H9 (cell line): Measurements from ENCODE around the gene RASGEF1C. TPM values are rescaled to one million over a fixed set of nuclear protein-coding genes. Genes with fewer than 3 reads are reported as not detected.

Source experiments
- DNase-seq: peaks from one replicate; pipeline ENCODE4 v3.0.0-alpha.2; 2017
- H2AFZ ChIP-seq: one replicate; pipeline ENCODE4 v1.6.1; 2013; ENCODE audit warnings: mild to moderate bottlenecking, low read length, control low read depth, moderate library complexity
- H2AK5ac ChIP-seq: 2 replicates; pipeline ENCODE4 v1.6.1; 2013; ENCODE audit warnings: low read length, control low read depth, mixed read lengths; ENCODE audit not compliant: insufficient read length
- H2BK120ac ChIP-seq: one replicate; pipeline ENCODE4 v1.6.1; 2013; ENCODE audit warnings: low read depth, mild to moderate bottlenecking, low read length, control low read depth, inconsistent platforms; ENCODE audit not compliant: poor library complexity, severe bottlenecking
- H2BK12ac ChIP-seq: 2 replicates; pipeline ENCODE4 v1.6.1; 2013; ENCODE audit warnings: low read length, control low read depth, mixed read lengths, low read depth; ENCODE audit not compliant: insufficient read length
- H2BK15ac ChIP-seq: 2 replicates; pipeline ENCODE4 v1.6.1; 2013; ENCODE audit warnings: low read depth, low read length, control low read depth
- H2BK20ac ChIP-seq: one replicate; pipeline ENCODE4 v1.6.1; 2013; ENCODE audit warnings: low read depth, mild to moderate bottlenecking, low read length, control low read depth, inconsistent platforms; ENCODE audit not compliant: poor library complexity, severe bottlenecking
- H2BK5ac ChIP-seq: 2 replicates; pipeline ENCODE4 v1.6.1; 2013; ENCODE audit warnings: low read length, control low read depth, mixed read lengths; ENCODE audit not compliant: insufficient read length
- H3K14ac ChIP-seq: 2 replicates; pipeline ENCODE4 v1.6.1; 2013; ENCODE audit warnings: low read length, control low read depth; ENCODE audit not compliant: insufficient read depth
- H3K18ac ChIP-seq: 2 replicates; pipeline ENCODE4 v1.6.1; 2013; ENCODE audit warnings: low read depth, mild to moderate bottlenecking, mixed read lengths, low read length, control low read depth; ENCODE audit not compliant: insufficient read length
- H3K23ac ChIP-seq: 2 replicates; pipeline ENCODE4 v1.6.1; 2013; ENCODE audit warnings: low read length, control low read depth, mixed read lengths, low read depth; ENCODE audit not compliant: insufficient read length
- H3K23me2 ChIP-seq: 2 replicates; pipeline ENCODE4 v1.6.1; 2013; ENCODE audit warnings: low read depth, mild to moderate bottlenecking, mixed read lengths, low read length, control low read depth; ENCODE audit not compliant: insufficient read length, poor library complexity, severe bottlenecking
- H3K27ac ChIP-seq: 2 replicates; pipeline ENCODE4 v1.5.1; 2013; ENCODE audit warnings: low read length, control low read depth, mixed read lengths, low read depth; ENCODE audit not compliant: insufficient read length
- H3K27me3 ChIP-seq: 2 replicates; pipeline ENCODE4 v1.6.1; 2013; ENCODE audit warnings: low read length, control low read depth, inconsistent platforms; ENCODE audit not compliant: insufficient read depth
- H3K4ac ChIP-seq: 2 replicates; pipeline ENCODE4 v1.6.1; 2013; ENCODE audit warnings: low read depth, mild to moderate bottlenecking, control low read depth, inconsistent platforms, low read length, moderate library complexity
- H3K4me1 ChIP-seq: 2 replicates; pipeline ENCODE4 v1.6.1; 2013; ENCODE audit warnings: low read length, control low read depth, inconsistent platforms; ENCODE audit not compliant: insufficient read depth
- H3K4me2 ChIP-seq: 2 replicates; pipeline ENCODE4 v1.6.1; 2013; ENCODE audit warnings: low read length, control low read depth, mixed read lengths; ENCODE audit not compliant: insufficient read length, insufficient read depth
- H3K56ac ChIP-seq: 2 replicates; pipeline ENCODE4 v1.6.1; 2013; ENCODE audit warnings: low read depth, mild to moderate bottlenecking, mixed read lengths, low read length, control low read depth; ENCODE audit not compliant: insufficient read length
- H3K79me1 ChIP-seq: 2 replicates; pipeline ENCODE4 v1.6.1; 2013; ENCODE audit warnings: low read depth, mild to moderate bottlenecking, moderate library complexity, low read length, control low read depth, inconsistent platforms; ENCODE audit not compliant: insufficient read depth, poor library complexity, severe bottlenecking
- H3K79me2 ChIP-seq: 2 replicates; pipeline ENCODE4 v1.6.1; 2013; ENCODE audit warnings: low read length, control low read depth, inconsistent platforms; ENCODE audit not compliant: insufficient read depth
- H3K9ac ChIP-seq: 2 replicates; pipeline ENCODE4 v1.6.1; 2013; ENCODE audit warnings: low read length, control low read depth, mixed read lengths; ENCODE audit not compliant: insufficient read length; ENCODE audit errors: extremely low read depth
- H3K9me3 ChIP-seq: one replicate; pipeline ENCODE4 v1.6.1; 2013; ENCODE audit warnings: low read depth, low read length, inconsistent platforms; ENCODE audit not compliant: control insufficient read depth
- H3T11ph ChIP-seq: one replicate; pipeline ENCODE4 v1.6.1; 2013; ENCODE audit warnings: mild to moderate bottlenecking, low read length, control low read depth, inconsistent platforms
- H4K20me1 ChIP-seq: one replicate; pipeline ENCODE4 v1.6.1; 2013; ENCODE audit not compliant: control insufficient read depth, insufficient read length, insufficient read depth
- H4K5ac ChIP-seq: 2 replicates; pipeline ENCODE4 v1.6.1; 2013; ENCODE audit warnings: low read depth, mild to moderate bottlenecking, mixed read lengths, low read length, control low read depth; ENCODE audit not compliant: insufficient read length
- H4K8ac ChIP-seq: replicated peaks from 2 replicates; pipeline ENCODE4 v1.6.1; 2013; ENCODE audit warnings: low read length, control low read depth, mixed read lengths, low read depth; ENCODE audit not compliant: insufficient read length
- H4K91ac ChIP-seq: 2 replicates; pipeline ENCODE4 v1.6.1; 2013; ENCODE audit warnings: low read depth, mild to moderate bottlenecking, moderate library complexity, mixed read lengths, low read length, control low read depth; ENCODE audit not compliant: insufficient read length
- H3K27ac Mint-ChIP-seq, 3 experiments: 2 replicates in 2 of 3; 3 replicates in 1 of 3; pipeline ENCODE4 v1.8.0; 2020 to 2021; ENCODE audit warnings: mixed read lengths in 3 of 3, mild to moderate bottlenecking in 1 of 3, moderate library complexity in 1 of 3
- H3K27me3 Mint-ChIP-seq: 2 replicates; pipeline ENCODE4 v1.8.0; 2021; ENCODE audit warnings: low read depth, mild to moderate bottlenecking, moderate library complexity, mixed read lengths
- H3K36me3 Mint-ChIP-seq, 3 experiments: 2 replicates in 2 of 3; 3 replicates in 1 of 3; pipeline ENCODE4 v1.8.0; 2020 to 2021; ENCODE audit warnings: low read depth in 3 of 3, mixed read lengths in 3 of 3; ENCODE audit not compliant: insufficient read depth in 1 of 3
- H3K4me1 Mint-ChIP-seq, 2 experiments: 2 replicates each; pipeline ENCODE4 v1.8.0; 2020; ENCODE audit warnings: mixed read lengths in 2 of 2
- H3K4me3 Mint-ChIP-seq, 2 experiments: 2 replicates in 1 of 2; 3 replicates in 1 of 2; pipeline ENCODE4 v1.8.0; 2020 to 2021; ENCODE audit warnings: mild to moderate bottlenecking in 2 of 2, mixed read lengths in 2 of 2, moderate library complexity in 1 of 2
- H3K9me3 Mint-ChIP-seq, 2 experiments: 2 replicates in 1 of 2; 3 replicates in 1 of 2; pipeline ENCODE4 v1.8.0; 2020; ENCODE audit warnings: mild to moderate bottlenecking in 2 of 2, mixed read lengths in 2 of 2, moderate library complexity in 1 of 2
- WGBS: extraction: QIAGEN DNeasy Blood & Tissue Kit; methylation state at CpG from one replicate; pipeline ENCODE4 v1.1.7; 2013; ENCODE audit warnings: missing lambda C conversion rate, low lambda C conversion rate, mixed read lengths; ENCODE audit not compliant: insufficient read length; ENCODE audit errors: extremely low coverage; 5-methylcytosine and 5-hydroxymethylcytosine counted together
- total RNA-seq: library from RNA; stranded (reverse); gene quantifications from 2 replicates; pipeline ENCODE4 v1.2.1, GENCODE V29; 2021
- TF ChIP-seq, protein P1 (sequence below): fragments of 200-600 bp; sonication (generic); conservative IDR thresholded peaks from 3 replicates; pipeline ENCODE4 v1.8.0; 2021; ENCODE audit warnings: antibody characterized with exemption, mild to moderate bottlenecking

Gene RASGEF1C
- total RNA-seq, 1 experiment from 2014 or later = 0.83 TPM

DNA sequence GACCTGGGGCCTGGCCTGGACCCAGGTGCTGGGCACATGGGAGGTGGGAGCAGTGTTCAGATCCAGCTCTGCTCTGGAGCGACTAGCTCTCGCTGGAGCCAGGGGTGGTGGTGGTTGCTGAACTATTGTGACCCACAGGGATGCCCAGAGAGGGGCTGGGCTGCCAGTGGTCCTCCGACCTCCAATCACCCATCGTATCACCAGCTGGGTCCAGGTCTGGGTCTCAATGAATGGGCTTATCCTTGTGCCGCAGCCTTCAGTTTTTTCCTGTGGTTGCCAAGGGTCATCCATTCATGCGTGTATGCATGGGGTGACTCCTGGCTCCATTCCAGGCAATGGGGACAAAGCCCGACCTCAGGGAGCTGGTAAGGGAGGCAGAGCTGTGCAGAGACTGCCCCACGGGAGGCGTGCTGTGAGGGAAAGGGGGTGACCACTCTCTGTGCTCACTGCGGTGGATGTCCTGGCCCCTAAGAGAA lies 68.9 kb downstream of the RASGEF1C start:
- Mint-ChIP-seq H3K36me3 (no peaks in the 10 kb centered on the region; a peak in 1 of 7 replicates), H3K4me1 (0 out of 4 replicates have a peak, but pooled peaks cover 0 to 3% of the 10 kb centered on the region in 2 experiments), H3K9me3 (no peaks in the 10 kb centered on the region), H3K4me3 (no peak overlapping the region), H3K27ac (no peak overlapping the region), H3K27me3 (peaks cover 6% of the 10 kb centered on the region)
- H3K23me2 ChIP-seq = no peaks in the 10 kb centered on the region
- TF ChIP-seq, protein P1, sequence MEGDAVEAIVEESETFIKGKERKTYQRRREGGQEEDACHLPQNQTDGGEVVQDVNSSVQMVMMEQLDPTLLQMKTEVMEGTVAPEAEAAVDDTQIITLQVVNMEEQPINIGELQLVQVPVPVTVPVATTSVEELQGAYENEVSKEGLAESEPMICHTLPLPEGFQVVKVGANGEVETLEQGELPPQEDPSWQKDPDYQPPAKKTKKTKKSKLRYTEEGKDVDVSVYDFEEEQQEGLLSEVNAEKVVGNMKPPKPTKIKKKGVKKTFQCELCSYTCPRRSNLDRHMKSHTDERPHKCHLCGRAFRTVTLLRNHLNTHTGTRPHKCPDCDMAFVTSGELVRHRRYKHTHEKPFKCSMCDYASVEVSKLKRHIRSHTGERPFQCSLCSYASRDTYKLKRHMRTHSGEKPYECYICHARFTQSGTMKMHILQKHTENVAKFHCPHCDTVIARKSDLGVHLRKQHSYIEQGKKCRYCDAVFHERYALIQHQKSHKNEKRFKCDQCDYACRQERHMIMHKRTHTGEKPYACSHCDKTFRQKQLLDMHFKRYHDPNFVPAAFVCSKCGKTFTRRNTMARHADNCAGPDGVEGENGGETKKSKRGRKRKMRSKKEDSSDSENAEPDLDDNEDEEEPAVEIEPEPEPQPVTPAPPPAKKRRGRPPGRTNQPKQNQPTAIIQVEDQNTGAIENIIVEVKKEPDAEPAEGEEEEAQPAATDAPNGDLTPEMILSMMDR = no peak
- H2BK15ac ChIP-seq = no peak overlapping the region
- no peak overlapping the region for H2BK120ac ChIP-seq
- no peak overlapping the region for H2BK5ac ChIP-seq
- H4K91ac ChIP-seq = no peak overlapping the region
- no peak overlapping the region for H3K56ac ChIP-seq
- H3K23ac ChIP-seq = no peak overlapping the region
- no peak overlapping the region for H3K18ac ChIP-seq
- no peaks in the 10 kb centered on the region for H3K9me3 ChIP-seq
- H3K14ac ChIP-seq = no peak overlapping the region
- H2AFZ ChIP-seq = no peak overlapping the region
- no peak overlapping the region for H3T11ph ChIP-seq
- H3K27ac ChIP-seq = no peak overlapping the region
- no peak overlapping the region for H2AK5ac ChIP-seq
- no peaks in the 10 kb centered on the region for H3K4me1 ChIP-seq
- H3K4me2 ChIP-seq = no peak overlapping the region
- no peak overlapping the region for H2BK12ac ChIP-seq
- H3K79me1 ChIP-seq = no peaks in the 10 kb centered on the region
- H3K4ac ChIP-seq = no peak overlapping the region
- no peak overlapping the region for H2BK20ac ChIP-seq
- H4K20me1 ChIP-seq = no peaks in the 10 kb centered on the region
- no peak overlapping the region for H4K8ac ChIP-seq
- no peak overlapping the region for H4K5ac ChIP-seq
- no peaks in the 10 kb centered on the region for H3K79me2 ChIP-seq
- H3K9ac ChIP-seq = no peak overlapping the region
- DNase-seq = no peak
- no peaks in the 10 kb centered on the region for H3K27me3 ChIP-seq
- WGBS = no CpG with 5 or more reads among the region's 10 CpGs
